Measurements from ENCODE around the gene KHDC3L. TPM values are rescaled to one million over a fixed set of nuclear protein-coding genes. Genes with fewer than 3 reads are reported as not detected.
"Not testable (repeated sequence)": the region's sequence is repeated elsewhere in the genome, so short reads cannot be mapped to it uniquely, and the experiment has no call there.

KHDC3L gene
- total RNA-seq, 2 experiments from 2014 or later: not detected

- H3K4me1 ChIP-seq (ENCODE audit: insufficient read depth, low read length, poor library complexity, severe bottlenecking): no peaks in the 10 kb centered on the region
- no TSS peak for BruUV-seq (replicated peaks)
- intact Hi-C loops (cut with micrococcal nuclease; ENCODE audit: unreplicated experiment): no loop called here
- TF ChIP-seq CTCF (conservative IDR thresholded peaks at IDR 0.05; ENCODE audit: low read length) (no peak), EZH2phosphoT487 (IDR thresholded peaks at IDR 0.05; ENCODE audit: borderline replicate concordance, low read depth, low read length) (no peak)
- H3K4me3 ChIP-seq (ENCODE audit: low read depth, low read length, poor library complexity, severe bottlenecking): no peak overlapping the region
- no peaks in the 10 kb centered on the region for H3K9me3 ChIP-seq (ENCODE audit: low read length)
- H4K20me1 ChIP-seq (ENCODE audit: insufficient read depth, low read length): no peaks in the 10 kb centered on the region
- H3K36me3 ChIP-seq (ENCODE audit: insufficient read depth, low read length): no peaks in the 10 kb centered on the region
- no peak overlapping the region for H2AFZ ChIP-seq (ENCODE audit: low read length)
- ChIA-PET CTCF (ENCODE audit: unreplicated experiment) (no interaction called here), POLR2A (no interaction called here)
- DNase-seq (ENCODE audit: low spot score): no peak
- H3K4me2 ChIP-seq (ENCODE audit: low read length): no peak overlapping the region
- no peak overlapping the region for H3K27ac ChIP-seq (ENCODE audit: low read depth, low read length, poor library complexity, severe bottlenecking)
- no peaks in the 10 kb centered on the region for H3K9me2 ChIP-seq (ENCODE audit: insufficient read depth, low read length)
- no peaks in the 10 kb centered on the region for H3K79me2 ChIP-seq (ENCODE audit: insufficient read depth, low read depth, low read length)
Measured at GRCh38 chr6:73377225-73377624, 14.8 kb downstream of the KHDC3L start.

- H3K9me3 ChIP-seq (ENCODE audit: low read length); BruUV-seq (replicated peaks); H3K9me2 ChIP-seq (ENCODE audit: insufficient read depth, low read length); H3K4me2 ChIP-seq (ENCODE audit: low read length); intact Hi-C loops (cut with micrococcal nuclease; ENCODE audit: unreplicated experiment); H3K4me1 ChIP-seq (ENCODE audit: insufficient read depth, low read length, poor library complexity, severe bottlenecking); DNase-seq (ENCODE audit: low spot score); H3K79me2 ChIP-seq (ENCODE audit: insufficient read depth, low read depth, low read length); H2AFZ ChIP-seq (ENCODE audit: low read length); H3K4me3 ChIP-seq (ENCODE audit: low read depth, low read length, poor library complexity, severe bottlenecking); H3K27ac ChIP-seq (ENCODE audit: low read depth, low read length, poor library complexity, severe bottlenecking); H3K36me3 ChIP-seq (ENCODE audit: insufficient read depth, low read length); CTCF ChIA-PET (ENCODE audit: unreplicated experiment); H4K20me1 ChIP-seq (ENCODE audit: insufficient read depth, low read length): not testable (repeated sequence)
- POLR2A ChIA-PET: interaction anchor here (0.7 kb wide), 1 partner anchor 11 kb away, joined by 5 read pairs; no protein-coding TSS in a partner anchor
Measured at GRCh38 chr6:73381531-73381930, 19.1 kb downstream of the KHDC3L start.

- no peak overlapping the region for H3K4me3 ChIP-seq (ENCODE audit: low read depth, low read length, poor library complexity, severe bottlenecking)
- H3K4me2 ChIP-seq (ENCODE audit: low read length): no peak overlapping the region
- BruUV-seq (replicated peaks): no TSS peak
- POLR2A ChIA-PET: no interaction called here
- no peak overlapping the region for H3K27ac ChIP-seq (ENCODE audit: low read depth, low read length, poor library complexity, severe bottlenecking)
- H2AFZ ChIP-seq (ENCODE audit: low read length): no peak overlapping the region
- H4K20me1 ChIP-seq (ENCODE audit: insufficient read depth, low read length): no peaks in the 10 kb centered on the region
- no peaks in the 10 kb centered on the region for H3K9me2 ChIP-seq (ENCODE audit: insufficient read depth, low read length)
- H3K79me2 ChIP-seq (ENCODE audit: insufficient read depth, low read depth, low read length): no peaks in the 10 kb centered on the region
- intact Hi-C loops (cut with micrococcal nuclease; ENCODE audit: unreplicated experiment): no loop called here
- no peak for TF ChIP-seq EZH2phosphoT487 (IDR thresholded peaks at IDR 0.05; ENCODE audit: borderline replicate concordance, low read depth, low read length)
- TF ChIP-seq CTCF (conservative IDR thresholded peaks at IDR 0.05; ENCODE audit: low read length): no peak
- H3K4me1 ChIP-seq (ENCODE audit: insufficient read depth, low read length, poor library complexity, severe bottlenecking): no peaks in the 10 kb centered on the region
- DNase-seq (ENCODE audit: low spot score): no peak
- H3K36me3 ChIP-seq (ENCODE audit: insufficient read depth, low read length): no peaks in the 10 kb centered on the region
- CTCF ChIA-PET (ENCODE audit: unreplicated experiment): no interaction called here
- no peaks in the 10 kb centered on the region for H3K9me3 ChIP-seq (ENCODE audit: low read length)
Measured at GRCh38 chr6:73382462-73383113, 20.1 kb downstream of the KHDC3L start.
